Stimulated activated CD4-positive, alpha-beta T cell treated with anti-CD3 and anti-CD28 coated beads, Interleukin-1b, Interleukin-23, amount 100 ng/mL, for 24 hours (primary cell): ENCODE data around the gene POLD3.

Source experiments
- DNase-seq, 4 experiments: peaks; one replicate each; pipeline ENCODE4 v3.0.0-alpha.2; 2020; ENCODE audit warnings: low read depth in 4 of 4, low spot score in 1 of 4

POLD3 gene

GRCh38 chr11:74592441-74593362, at the start of gene POLD3:
TSS of gene POLD3 (plus strand) at chr11:74592582. CDS start at chr11:74592659, 77 bp downstream.
- peak; percentile 86 to 96 (median 89) for DNase-seq

DNA sequence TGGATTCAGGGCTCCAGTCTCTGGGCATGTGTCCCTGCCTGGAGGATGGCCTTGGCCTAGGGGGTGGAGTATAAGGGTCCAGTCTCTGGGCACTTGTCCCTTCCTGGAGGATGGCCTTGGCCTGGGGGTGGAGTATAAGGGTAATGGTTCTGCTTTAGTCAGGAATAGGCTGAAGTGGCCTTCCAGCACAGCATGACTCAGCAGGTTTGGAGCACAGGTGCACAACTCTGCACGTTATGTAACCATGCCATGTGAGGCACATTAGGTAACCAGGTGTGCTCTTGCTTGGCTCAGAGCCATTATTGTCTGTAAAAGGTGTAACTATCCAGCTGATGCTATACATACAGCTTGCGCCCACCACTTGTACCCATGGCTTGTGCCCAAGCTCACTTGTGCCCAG, 48.4 kb upstream of the POLD3 start:
- no peak for DNase-seq

- DNase-seq: no peak
These were observed 45.6 kb upstream of the POLD3 start for GRCh38 chr11:74546752-74547151.

DNA sequence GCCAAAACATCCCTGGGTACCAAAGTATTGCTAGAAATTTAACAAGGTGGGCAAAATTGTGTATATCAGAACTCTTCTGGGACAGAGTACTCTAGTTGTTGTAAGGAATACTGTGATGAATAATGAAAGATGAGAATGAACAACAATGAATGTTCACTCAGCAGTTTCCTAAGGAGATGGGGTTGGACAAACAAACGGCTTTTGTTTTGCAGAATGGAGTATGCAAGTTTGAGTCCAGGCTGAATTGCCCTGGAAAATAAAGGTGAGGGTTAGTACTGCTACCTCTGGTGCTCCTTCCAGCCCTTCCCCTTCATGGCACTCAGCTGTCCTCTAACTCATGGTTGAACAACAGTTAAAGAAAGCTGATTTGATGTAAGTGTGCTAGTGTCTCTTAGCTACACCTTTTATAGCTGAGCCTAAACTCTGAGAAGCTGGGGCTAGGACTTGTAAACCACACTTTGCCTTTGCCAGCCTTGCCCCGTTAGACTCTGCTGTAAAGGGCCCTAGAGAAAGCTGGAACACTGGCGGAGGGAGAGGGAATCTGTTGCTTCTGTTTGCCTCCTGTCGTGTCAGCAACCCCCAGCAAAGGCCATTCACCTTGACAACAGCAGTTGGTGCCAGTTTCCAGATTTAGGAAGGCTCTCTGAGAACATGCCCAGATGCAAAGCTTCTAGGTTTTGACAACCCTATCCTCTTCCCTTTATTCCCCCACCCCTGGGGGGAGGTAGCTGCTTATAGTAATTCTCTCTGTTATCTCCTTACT, 41.2 kb upstream of the POLD3 start:
- DNase-seq: no peak

DNA sequence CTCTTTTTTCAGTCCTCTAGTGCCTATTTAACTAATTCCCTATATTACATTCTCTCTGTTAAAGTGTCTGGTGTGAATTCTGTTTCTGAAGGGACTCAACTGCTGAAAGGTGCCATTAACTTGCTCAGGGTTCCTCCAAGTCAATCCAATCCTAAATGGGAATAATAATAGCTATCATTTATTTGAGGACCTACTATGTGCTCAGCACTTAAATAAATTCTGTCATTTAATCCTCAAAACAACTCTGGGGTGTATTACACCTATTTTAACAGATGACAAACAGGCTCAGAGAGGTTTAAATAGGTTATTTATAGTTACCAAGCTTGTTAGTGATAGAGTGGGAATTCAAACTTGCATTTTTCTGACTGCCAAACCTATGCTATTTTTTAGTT, 40.6 kb upstream of the POLD3 start:
- no peak for DNase-seq

GRCh38 chr11:74557526-74557925, 34.9 kb upstream of the POLD3 start:
- no peak for DNase-seq

GRCh38 chr11:74559110-74559933, 33.1 kb upstream of the POLD3 start:
- no peak for DNase-seq

DNA sequence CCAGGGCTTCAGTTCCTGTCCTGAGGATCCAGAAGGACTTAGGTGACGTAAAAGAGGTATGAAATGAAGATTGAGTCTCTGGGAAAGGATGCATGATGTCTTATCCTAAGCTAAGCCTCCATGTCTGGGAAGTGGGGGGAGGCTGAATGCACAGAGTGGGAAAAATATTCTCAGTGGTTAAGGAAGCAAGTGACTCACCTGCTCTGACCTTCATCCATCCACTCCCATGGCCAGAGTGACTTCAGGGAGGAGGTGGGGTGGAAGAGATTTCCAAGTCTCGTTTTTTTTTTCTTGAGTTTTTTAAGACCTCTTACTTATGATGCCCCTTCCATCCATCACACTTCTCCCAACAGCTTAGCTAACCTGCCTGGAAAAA, 32.5 kb upstream of the POLD3 start:
- no peak for DNase-seq

- DNase-seq: no peak
These were observed 26.0 kb upstream of the POLD3 start for GRCh38 chr11:74566146-74566960.

DNA sequence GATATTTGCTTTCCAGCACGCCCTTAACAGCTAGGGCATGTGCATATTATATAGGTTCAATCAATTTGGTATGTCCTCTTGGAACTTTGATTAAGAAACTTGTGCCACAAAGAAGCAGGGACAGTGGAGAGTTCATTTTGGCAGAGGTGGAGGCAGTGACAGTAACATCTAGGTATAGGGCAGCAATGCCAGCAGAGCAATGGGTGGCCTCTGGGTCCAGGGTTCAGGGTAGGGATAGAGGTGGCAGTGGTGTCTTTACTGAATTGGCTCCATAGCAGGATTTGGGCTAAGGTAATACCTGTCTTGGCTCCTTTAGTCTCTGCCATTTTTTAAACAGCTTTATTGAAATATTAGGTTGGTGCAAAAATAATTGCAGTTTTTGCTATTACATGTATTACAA, 24.4 kb upstream of the POLD3 start:
- DNase-seq: no peak

- peak in 1 of 4 experiments; percentile 6 for DNase-seq
These were observed 21.9 kb upstream of the POLD3 start for GRCh38 chr11:74570266-74571061.

- no peak for DNase-seq
These were observed 21.4 kb upstream of the POLD3 start for GRCh38 chr11:74571062-74571399.

GRCh38 chr11:74572349-74572748, 20.0 kb upstream of the POLD3 start:
- no peak for DNase-seq

DNA sequence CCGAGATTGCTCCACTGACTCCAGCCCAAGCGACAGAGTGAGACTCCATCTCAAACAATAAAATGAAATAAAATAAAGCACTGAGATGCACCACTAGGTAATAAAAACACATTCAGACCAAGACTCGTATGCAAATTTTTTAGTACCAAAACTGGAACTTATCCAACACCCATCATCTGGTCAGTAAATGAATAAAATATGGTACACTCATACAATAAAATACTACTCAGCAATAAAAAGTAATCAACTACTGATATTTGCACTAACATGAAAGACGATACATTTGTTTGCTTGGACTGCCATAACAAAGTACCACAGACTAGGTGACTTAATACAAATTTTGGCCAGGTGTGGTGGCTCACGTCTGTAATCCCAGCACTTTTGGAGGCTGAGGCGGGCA, 17.8 kb upstream of the POLD3 start:
- DNase-seq: no peak

- DNase-seq: no peak
These were observed 16.4 kb upstream of the POLD3 start for GRCh38 chr11:74575999-74576398.

- no peak for DNase-seq
These were observed 15.2 kb upstream of the POLD3 start for GRCh38 chr11:74577181-74577580.

- DNase-seq: no peak
These were observed 14.6 kb upstream of the POLD3 start for GRCh38 chr11:74577624-74578396.

- no peak for DNase-seq
These were observed 12.7 kb upstream of the POLD3 start for GRCh38 chr11:74579577-74580270.
